Prostate gland (tissue), 2 donors: ENCODE data around the gene BMPER.

Experiments used
- POLR2A ChIP-seq: fragments of 450-650 bp; IDR thresholded peaks from one replicate; pipeline ENCODE4 v1.6.1; 2016; ENCODE audit warnings: antibody characterized with exemption, mild to moderate bottlenecking
- POLR2AphosphoS5 ChIP-seq: sonication (generic); formaldehyde crosslinking; IDR thresholded peaks from one replicate; pipeline ENCODE4 v1.6.1; 2017; ENCODE audit warnings: antibody characterized with exemption
- TF ChIP-seq, protein P1 (sequence below), 4 experiments: fragments of 200-600 bp in 2 of 4; fragments of 450-650 bp in 2 of 4; sonication (generic) in 2 of 4; IDR thresholded peaks; 1 replicate in 3 of 4; 2 replicates in 1 of 4; pipeline ENCODE4 v1.5.1; 2016 to 2019; ENCODE audit warnings: antibody characterized with exemption in 4 of 4, mild to moderate bottlenecking in 2 of 4, moderate library complexity in 2 of 4

- TF ChIP-seq, protein P1, sequence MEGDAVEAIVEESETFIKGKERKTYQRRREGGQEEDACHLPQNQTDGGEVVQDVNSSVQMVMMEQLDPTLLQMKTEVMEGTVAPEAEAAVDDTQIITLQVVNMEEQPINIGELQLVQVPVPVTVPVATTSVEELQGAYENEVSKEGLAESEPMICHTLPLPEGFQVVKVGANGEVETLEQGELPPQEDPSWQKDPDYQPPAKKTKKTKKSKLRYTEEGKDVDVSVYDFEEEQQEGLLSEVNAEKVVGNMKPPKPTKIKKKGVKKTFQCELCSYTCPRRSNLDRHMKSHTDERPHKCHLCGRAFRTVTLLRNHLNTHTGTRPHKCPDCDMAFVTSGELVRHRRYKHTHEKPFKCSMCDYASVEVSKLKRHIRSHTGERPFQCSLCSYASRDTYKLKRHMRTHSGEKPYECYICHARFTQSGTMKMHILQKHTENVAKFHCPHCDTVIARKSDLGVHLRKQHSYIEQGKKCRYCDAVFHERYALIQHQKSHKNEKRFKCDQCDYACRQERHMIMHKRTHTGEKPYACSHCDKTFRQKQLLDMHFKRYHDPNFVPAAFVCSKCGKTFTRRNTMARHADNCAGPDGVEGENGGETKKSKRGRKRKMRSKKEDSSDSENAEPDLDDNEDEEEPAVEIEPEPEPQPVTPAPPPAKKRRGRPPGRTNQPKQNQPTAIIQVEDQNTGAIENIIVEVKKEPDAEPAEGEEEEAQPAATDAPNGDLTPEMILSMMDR (IDR thresholded peaks at IDR 0.05): no peak
- TF ChIP-seq POLR2AphosphoS5 (no peak), POLR2A (no peak)
Measured at GRCh38 chr7:34034728-34035127, 129.4 kb downstream of the BMPER start.
